NCI-H146 (cell line): ENCODE results near the gene ZNF79.

Source experiments
- DNase-seq: peaks from one replicate; lab custom pipeline; 2025; lab: John Stamatoyannopoulos, UW

ZNF79 gene

GRCh38 chr9:127423934-127424675, at the start of gene ZNF79:
ZNF79 (plus strand) TSS chr9:127424382; CDS start chr9:127424788, 406 bp downstream.
- DNase-seq = peak; percentile 80

GRCh38 chr9:127380479-127380878, 43.7 kb upstream of the ZNF79 start:
- no peak for DNase-seq

DNA sequence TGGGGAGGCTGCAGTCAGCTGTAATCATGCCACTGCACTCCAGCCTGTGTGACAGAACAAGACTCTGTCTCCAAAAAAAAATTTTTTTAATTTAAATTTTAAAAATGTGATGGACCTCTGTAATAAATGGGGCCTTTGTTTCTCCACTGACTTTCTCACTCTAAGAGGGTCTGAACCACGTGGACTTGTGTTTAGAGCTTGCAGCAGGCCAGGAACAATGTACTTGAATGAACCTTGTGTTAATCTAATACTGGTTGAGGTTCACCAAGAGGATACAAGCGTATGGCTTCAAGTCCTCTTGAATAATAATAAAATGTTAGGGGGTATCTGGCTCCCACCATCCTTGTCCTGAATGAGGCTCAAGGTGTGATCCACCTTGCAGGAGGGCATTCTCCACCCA, 41.6 kb upstream of the ZNF79 start:
- DNase-seq = no peak

DNA sequence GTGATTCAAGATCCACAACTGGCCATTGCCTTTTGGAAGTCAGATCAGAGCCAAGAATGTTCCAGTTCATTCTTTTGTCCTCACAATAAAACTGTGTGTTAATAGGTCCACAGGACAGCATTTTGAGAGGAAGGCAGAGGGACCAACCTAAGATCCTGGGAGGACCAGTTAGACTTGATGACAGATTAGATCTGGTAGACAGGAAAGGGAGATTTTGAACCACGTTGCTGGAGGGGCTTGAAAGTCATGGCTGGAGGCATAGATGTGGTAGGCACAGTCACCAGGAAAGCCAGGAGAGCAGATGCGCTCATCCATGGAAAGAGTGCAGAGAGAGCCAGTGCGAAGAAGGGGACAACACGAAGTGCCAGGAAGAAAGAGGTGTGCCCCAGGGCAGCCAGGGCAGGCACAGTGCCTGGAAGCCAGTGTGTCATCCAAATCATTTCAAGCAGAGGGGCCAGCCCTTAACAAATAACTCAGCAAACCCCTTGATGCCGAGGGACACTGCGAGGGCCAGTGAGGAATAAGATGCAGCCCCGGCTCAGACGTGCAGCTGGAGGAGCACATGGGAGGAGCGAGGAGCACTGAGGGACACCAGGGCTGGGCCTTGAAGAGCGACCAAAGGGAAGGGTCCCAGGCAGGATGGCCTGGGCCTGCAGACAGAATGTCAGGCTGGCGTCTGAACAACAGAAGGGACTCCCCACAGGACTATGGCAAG, 40.0 kb upstream of the ZNF79 start:
- no peak for DNase-seq

DNA sequence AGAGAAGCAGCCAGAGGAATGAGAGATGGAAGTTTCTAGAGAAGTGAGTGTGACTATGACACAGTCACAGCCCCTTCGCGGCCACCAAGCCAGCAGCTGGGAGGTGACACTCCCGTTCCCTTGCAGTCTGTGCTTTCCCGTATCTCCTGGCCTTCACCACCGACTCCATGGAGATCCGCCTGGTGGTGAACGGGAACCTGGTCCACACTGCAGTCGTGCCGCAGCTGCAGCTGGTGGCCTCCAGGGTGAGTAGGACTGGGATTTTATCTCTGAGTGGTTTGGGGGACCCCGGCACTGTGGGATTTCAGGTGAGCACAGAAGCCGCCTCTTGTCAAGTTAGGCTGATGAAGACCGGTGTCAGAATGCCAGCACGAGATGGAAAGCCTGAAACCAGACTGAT, 39.3 kb upstream of the ZNF79 start:
- no peak for DNase-seq

- no peak for DNase-seq
Observed at GRCh38 chr9:127386249-127386648, 37.9 kb upstream of the ZNF79 start.

- no peak for DNase-seq
Observed at GRCh38 chr9:127386981-127387380, 37.2 kb upstream of the ZNF79 start.

GRCh38 chr9:127388037-127388855, 35.9 kb upstream of the ZNF79 start:
- DNase-seq = no peak

- DNase-seq = no peak
Observed at GRCh38 chr9:127388856-127389238, 35.3 kb upstream of the ZNF79 start.

DNA sequence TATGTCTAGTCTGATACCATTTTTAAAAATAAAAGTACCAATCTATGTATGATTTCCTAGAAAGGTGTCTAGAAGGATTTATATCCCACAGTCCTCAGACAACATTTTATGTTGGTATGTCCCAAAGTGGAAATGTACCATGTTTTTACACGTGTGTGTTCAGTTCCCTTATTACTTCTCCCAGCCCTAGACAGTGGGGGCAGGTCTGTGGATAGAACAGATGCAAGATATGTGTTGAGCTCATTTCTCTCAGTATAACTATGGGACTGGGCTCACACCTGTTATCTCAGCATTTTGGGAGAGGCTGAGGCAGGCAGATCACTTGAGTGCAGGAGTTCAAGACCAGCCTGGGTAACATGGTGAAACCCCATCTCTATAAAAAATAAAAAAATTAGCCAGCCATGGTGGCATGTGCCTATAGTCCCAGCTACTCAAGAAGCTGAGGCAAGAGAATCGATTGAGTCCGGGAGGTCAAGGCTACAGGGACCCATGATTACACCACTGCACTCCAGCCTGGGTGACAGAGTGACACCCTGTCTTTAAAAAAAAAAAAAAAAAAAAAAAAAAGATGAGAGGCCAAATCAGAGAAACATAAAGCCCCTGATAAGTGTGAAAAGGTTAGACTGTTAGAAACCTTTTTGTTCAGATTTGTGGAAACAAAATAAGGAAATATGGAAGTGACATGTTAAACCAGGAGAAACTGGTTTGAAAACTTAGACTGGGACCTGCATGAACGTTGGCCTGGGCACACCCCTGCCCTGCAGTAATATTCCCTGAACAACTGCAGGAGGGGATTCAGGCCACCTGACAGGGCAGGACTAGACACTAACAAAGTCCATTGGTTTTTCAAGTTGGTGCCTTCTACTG, 34.6 kb upstream of the ZNF79 start:
- no peak for DNase-seq

DNA sequence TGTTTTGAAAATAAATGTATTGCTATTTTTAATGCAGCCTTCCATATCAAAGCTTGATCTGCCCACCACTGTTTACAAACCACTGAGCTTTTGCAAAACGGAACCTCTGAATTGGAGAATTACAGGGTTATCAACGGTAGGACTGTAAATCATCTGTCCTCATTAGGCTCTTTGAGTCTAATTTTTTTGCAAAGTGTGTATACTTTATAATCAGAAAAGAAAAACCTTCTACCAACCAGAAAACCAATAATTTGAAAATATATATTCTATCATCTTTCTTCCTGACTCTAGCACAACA, 34.0 kb upstream of the ZNF79 start:
- DNase-seq = no peak

DNA sequence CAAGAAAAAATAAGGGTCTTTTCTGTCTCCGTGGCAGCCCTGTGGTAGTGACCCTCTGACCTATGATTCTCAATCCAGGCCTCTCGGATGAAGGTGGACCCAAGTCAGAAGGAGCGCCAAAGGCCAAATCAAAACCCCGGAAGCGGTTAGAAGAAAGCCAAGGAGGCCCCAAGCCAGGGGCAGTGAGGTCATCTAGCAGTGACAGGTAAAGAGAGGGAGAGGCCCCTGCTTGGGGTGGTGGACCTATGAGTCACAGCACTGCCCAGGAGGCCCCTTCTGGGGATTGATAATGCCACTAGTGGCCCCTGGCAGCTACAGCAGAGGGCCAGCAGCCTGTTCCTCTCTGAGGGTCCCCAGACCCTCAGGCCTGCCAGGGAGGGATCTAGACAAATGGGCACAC, 33.6 kb upstream of the ZNF79 start:
- no peak for DNase-seq

DNA sequence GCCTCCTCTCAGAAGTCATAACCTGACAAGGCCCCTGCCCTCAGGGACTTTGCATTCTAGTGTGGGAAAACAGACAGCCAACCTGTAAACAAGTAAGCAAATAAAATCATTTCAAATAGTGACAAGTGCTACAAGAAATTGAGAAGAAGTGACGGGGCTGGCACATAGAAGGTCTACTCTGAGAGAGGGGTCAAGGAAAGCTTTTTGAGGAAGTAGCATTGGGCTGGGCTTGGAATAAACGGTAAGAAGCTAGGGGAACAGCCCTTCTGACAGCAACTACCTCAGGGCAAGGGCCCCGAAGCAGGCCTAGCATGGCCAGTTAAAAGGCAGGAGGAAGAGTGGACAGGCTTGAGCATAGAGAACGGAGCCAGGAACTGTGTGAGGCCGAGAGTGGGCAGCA, 32.0 kb upstream of the ZNF79 start:
- DNase-seq = no peak

DNA sequence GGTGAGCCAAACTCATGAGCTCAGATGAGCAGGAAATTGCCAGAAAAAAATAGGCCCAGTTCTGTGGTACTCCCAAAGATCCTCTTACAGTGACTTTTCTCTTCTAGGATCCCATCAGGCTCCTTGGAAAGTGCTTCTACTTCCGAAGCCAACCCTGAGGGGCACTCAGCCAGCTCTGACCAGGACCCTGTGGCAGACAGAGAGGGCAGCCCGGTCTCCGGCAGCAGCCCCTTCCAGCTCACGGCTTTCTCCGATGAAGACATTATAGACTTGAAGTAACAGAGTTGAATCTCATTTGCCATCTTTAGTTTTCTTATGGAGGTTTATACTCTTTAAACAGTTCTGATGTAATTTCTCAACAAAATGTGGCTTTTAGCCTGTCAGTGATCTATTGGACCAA, 31.2 kb upstream of the ZNF79 start:
- DNase-seq = no peak

GRCh38 chr9:127393645-127394044, 30.5 kb upstream of the ZNF79 start:
- no peak for DNase-seq

DNA sequence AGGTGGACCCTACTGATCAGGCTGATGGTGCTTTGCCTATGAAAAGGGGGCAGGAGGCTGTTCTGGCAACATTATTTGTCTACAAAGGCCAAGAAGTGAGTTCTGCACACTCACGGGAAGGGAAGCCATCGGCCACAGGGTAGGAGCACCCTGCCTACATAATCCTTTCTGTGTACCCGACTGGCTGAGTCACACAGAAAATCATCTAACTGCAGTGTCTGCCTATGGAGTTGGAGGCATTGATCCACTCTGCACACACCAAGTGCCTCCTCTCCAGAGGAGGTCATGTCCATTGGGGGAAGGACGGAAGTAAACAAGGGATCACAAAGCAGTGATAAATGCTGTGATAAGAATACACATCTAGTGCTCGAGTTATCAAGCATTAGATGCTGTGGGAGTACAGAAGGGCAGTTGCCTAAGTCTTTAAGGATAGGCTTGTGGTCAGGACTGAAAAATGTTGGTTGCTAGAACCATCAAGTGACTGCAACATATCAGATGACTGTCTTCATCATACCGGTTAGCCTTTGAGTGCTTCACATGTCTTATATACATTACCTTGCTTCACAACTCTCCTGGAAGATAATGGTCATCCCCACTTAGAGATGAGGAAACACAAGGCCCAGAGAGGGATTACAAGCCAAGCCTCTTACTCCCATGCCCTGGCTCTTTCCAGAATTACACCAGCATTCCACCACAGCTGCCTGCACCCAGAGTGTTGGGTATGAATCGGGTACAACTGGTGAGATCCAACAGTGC, 28.5 kb upstream of the ZNF79 start:
- no peak for DNase-seq

DNA sequence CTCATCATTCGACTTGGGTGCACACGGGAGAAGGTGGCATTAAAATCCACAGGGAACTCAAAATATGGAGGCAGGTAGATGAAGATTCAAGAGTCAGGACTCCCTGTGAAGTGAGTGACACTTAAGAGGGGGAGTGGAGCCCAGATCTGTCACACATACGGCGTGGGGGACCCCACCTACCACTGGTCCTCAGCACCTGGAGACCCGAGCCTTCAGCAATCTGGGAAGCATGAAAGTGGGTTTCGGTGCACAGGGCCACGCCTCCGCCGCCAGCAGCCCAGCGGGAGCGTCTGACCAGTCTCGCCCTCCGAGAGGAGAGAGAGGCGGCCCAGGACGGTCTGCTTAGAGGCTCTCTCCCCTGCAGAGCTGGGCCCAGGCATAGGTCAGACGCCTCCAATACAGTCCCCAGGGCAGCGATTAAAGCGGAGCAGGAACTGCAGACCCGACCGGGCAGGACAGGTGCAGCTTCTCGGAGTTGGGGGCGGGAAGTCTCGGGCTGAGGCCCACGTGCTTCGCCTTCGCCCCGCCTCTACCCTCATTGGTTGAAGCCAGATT, 27.9 kb upstream of the ZNF79 start:
- DNase-seq = no peak

DNA sequence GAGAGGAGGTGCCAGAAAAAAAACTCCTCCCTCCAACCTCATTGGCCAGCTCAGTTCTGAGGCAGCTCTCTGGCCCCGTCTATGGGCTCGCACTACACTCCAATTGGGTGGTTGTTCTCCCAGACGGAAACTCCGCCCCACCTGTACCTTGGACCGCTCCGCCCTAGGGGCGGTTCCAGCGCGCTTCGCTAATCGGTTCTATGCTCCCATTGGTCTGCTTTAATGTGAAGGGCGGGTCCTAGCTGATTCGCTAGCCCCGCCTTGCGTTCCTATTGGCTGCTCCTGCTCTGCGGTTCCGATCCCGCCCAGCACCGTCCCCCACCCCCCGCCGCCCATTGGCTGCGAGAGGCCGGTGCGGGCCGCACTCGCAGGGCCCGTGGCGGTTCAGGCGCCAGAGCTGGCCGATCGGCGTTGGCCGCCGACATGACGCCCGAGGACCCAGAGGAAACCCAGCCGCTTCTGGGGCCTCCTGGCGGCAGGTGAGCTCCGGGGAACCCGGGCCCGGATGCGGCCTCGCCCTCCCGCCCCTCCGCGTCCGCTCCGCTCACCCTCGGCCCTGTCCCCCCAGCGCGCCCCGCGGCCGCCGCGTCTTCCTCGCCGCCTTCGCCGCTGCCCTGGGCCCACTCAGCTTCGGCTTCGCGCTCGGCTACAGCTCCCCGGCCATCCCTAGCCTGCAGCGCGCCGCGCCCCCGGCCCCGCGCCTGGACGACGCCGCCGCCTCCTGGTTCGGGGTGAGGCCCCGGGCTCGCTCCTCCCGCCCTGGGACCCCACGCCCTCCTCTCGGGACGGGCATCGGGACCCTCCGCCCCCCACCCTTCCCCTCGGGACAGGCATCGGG, 27.2 kb upstream of the ZNF79 start, which contains the start of gene SLC2A8:
SLC2A8 (plus strand) TSS at position 362 of the 838 bp plus-strand sequence; CDS start at position 424, 62 bp downstream.
- peak; percentile 99 for DNase-seq

DNA sequence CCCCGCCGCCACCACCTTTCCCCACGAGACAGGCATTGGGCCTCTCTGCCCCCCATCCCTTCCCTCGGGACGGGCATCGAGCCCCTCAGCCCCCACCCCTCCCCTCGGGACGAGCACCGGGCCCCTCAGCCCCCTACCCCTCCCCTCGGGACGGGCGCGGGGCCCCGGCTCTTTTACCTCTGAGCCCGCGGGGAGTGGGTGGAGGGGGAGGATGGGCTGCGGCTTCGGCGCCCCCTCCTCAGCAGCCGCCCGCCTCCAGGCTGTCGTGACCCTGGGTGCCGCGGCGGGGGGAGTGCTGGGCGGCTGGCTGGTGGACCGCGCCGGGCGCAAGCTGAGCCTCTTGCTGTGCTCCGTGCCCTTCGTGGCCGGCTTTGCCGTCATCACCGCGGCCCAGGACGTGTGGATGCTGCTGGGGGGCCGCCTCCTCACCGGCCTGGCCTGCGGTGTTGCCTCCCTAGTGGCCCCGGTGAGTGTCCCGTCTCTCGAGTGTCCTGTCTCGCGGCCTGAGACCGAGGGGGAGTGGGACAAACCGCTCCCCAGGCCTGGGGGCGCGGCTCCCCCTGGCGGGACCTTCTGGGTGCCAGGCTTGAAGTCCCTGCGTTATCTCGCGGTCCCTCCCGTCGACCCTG, 26.4 kb upstream of the ZNF79 start:
- DNase-seq = peak; percentile 36

DNA sequence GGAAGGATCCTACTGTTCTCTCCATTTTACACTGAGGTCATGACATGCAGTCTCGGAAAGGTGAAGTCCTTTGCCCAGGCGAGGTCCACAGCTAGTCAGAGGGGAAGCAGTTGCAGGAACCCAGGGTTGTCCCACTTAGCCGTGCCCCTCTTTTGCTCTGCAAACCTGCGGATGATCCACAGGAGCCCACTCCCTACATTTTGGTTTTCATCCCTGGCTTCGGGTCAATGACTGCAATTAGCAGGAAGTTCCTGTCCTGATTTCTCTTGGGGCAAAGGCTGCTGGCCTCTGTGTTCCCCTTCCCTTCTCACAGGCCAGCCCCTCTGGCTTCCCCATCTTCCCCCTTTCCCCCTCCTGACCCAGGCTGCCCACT, 25.9 kb upstream of the ZNF79 start:
- DNase-seq = no peak
